ENCODE measurements around the gene DNM1.

DNM1 gene

GRCh38 chr9:128206916-128207910, 4.0 kb downstream of the DNM1 start:
- no peak for TF ChIP-seq CTCF (IDR thresholded peaks at IDR 0.05; ENCODE audit: borderline replicate concordance, insufficient read depth, low read depth, low read length)

GRCh38 chr9:128208386-128208785, 5.2 kb downstream of the DNM1 start:
- TF ChIP-seq CTCF (IDR thresholded peaks at IDR 0.05; ENCODE audit: borderline replicate concordance, insufficient read depth, low read depth, low read length): no peak
- no peak overlapping the region for H3K4me3 ChIP-seq (ENCODE audit: low read depth, low read length)

More at GRCh38 chr9:128206916-128207910, 4.0 kb downstream of the DNM1 start:
- no peak overlapping the region for H3K4me3 ChIP-seq (ENCODE audit: low read depth, low read length)

DNA sequence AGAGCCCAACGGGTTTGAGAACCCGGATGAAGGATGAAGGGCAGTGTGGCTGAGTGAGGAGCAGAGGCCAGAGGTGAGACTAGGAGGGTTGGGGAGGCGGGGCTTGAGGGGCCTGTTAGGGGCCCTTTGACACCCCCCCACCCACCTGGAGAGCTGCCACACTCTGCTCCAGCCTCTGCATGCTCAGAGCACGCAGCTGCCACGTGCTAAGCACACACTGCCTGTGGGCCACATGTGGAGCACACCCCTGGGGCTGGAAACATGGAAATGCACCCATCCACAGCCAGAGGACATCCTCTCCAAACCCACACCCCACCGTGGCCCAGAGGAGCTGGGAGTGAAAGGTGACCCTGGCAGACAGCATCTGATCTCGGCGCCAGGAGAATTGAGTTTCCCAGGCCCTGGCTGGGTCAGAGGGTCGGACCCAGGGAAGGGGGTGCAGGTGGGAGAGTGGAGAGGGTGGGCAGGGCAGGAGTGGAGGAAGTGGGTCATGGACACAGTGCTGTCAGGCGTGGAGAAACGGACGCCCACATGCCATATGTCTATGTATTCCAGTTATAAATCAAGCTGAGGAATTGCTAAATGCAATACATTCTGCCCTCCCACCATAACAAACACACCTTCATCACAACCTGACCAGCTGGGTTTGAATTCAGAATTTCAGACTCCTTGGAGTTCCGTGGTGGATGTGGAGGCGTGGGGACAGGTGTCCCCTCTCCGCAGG, 5.9 kb downstream of the DNM1 start:
- TF ChIP-seq CTCF (IDR thresholded peaks at IDR 0.05; ENCODE audit: borderline replicate concordance, insufficient read depth, low read depth, low read length): no peak
- no peak overlapping the region for H3K4me3 ChIP-seq (ENCODE audit: low read depth, low read length)

DNA sequence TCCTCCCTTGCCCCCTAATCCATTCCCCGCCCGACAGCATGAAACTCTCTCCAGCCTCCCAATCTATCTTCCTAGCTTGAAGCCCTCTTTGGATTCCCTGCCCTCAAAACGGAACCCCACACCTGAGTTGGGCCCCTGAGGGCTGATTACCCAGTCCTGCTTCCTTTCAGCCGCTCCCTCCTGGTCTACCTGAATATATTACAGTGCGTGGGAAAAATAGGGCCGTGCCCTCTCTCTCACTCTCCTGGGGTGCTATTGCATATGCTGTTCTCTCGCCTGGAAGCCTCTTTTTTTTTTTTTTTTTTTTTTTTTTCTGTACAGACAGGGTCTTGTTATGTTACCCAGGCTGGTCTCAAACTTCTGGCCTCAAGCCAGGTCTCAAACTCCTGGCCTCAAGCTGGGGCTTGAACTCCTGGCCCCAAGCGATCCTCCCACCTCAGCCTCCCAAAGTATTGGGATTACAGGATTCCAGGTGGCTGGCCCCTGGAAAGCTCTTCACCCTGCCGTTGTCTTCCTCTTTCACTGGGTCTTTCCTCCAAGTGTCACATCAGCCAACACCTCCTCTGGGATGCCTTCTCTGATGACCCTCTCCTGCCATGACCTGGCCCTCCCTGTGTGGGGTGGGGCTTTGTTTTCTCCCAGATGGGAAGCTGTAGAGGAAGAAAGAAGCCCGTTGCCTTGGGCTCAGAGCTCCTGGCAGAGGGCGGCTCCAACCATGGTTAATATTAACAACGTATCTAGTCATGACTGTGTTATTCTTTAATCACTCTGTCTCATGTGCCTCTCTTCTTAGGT, 8.2 kb downstream of the DNM1 start:
- no peak for TF ChIP-seq CTCF (IDR thresholded peaks at IDR 0.05; ENCODE audit: borderline replicate concordance, insufficient read depth, low read depth, low read length)

DNA sequence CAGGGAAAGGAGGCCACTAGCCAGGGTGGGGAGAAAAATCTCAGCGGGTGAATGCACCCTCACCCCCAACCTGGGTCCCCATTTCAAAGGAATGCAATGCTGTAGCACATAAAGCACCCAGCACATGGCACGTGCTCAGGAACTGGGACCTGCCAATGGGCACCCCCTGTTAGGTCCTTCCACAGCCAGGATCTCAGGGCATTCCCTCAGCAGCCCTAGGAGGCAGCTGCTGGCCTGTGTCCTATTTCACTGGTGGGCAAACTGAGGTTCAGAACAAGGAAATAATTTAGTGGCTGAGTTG, 8.8 kb downstream of the DNM1 start:
- no peak overlapping the region for H3K4me3 ChIP-seq (ENCODE audit: low read depth, low read length)
- no peak for TF ChIP-seq CTCF (IDR thresholded peaks at IDR 0.05; ENCODE audit: borderline replicate concordance, insufficient read depth, low read depth, low read length)

More for the DNA sequence above, 8.2 kb downstream of the DNM1 start:
- H3K4me3 ChIP-seq (ENCODE audit: low read depth, low read length): no peak overlapping the region

GRCh38 chr9:128213746-128214497, 10.7 kb downstream of the DNM1 start:
- H3K4me3 ChIP-seq (ENCODE audit: low read depth, low read length): no peak overlapping the region
- TF ChIP-seq CTCF (IDR thresholded peaks at IDR 0.05; ENCODE audit: borderline replicate concordance, insufficient read depth, low read depth, low read length): no peak
